HG03108 (cell line): ENCODE data around the gene OR51B2.

Experiments used
- ATAC-seq: cut with Tn5 transposase; IDR thresholded peaks from one replicate; pipeline ENCODE4 v1.9.1; 2021; ENCODE audit warnings: moderate library complexity; ENCODE audit not compliant: unreplicated experiment

Gene OR51B2

GRCh38 chr11:5284637-5285036 lies 39.5 kb downstream of the OR51B2 start:
- no peak for ATAC-seq

GRCh38 chr11:5283882-5284281 lies 40.2 kb downstream of the OR51B2 start:
- no peak for ATAC-seq

DNA sequence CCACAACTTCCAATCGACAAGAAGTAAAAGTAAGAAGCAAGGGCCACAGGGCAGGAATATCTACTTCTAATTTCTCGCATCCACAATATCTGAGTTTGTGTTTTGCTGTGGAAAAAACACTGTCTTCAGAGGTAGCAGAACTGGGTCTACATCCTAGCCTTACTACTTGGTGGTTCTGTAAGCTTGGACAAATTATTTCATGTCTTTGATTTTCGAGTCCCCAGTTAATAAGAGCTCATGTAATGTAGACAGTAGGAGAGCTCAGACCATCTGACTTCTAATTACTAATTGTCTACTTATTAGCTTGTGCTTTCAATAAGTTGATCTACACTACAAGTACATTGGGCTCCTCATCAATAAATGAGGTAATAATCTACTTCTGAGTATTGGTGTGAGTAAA lies 41.0 kb downstream of the OR51B2 start:
- no peak for ATAC-seq

DNA sequence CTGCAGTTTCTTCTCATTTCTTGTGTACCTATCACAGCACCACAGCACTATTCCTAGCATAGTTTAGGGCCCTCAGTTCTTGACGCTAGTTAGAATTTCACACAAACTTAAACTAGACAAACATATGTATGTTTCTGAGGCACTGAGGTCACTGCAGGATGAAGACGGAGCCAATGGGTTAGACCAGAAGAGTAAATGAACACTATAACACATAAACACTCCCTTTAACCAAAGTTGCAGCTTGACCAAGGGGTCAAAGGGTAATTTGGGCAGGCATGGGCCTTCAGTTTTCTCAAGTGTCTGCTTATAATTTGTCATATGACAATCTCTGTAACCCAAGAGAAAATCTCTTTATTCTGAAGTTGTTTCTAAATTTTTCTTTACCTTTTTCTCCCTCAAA lies 41.5 kb downstream of the OR51B2 start:
- ATAC-seq, result no peak

- ATAC-seq, result no peak
These were observed 42.5 kb downstream of the OR51B2 start for GRCh38 chr11:5281596-5281995.

DNA sequence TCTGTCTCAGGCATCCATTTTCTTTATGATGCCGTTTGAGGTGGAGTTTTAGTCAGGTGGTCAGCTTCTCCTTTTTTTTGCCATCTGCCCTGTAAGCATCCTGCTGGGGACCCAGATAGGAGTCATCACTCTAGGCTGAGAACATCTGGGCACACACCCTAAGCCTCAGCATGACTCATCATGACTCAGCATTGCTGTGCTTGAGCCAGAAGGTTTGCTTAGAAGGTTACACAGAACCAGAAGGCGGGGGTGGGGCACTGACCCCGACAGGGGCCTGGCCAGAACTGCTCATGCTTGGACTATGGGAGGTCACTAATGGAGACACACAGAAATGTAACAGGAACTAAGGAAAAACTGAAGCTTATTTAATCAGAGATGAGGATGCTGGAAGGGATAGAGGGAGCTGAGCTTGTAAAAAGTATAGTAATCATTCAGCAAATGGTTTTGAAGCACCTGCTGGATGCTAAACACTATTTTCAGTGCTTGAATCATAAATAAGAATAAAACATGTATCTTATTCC lies 43.5 kb downstream of the OR51B2 start:
- peak; percentile 93 for ATAC-seq

DNA sequence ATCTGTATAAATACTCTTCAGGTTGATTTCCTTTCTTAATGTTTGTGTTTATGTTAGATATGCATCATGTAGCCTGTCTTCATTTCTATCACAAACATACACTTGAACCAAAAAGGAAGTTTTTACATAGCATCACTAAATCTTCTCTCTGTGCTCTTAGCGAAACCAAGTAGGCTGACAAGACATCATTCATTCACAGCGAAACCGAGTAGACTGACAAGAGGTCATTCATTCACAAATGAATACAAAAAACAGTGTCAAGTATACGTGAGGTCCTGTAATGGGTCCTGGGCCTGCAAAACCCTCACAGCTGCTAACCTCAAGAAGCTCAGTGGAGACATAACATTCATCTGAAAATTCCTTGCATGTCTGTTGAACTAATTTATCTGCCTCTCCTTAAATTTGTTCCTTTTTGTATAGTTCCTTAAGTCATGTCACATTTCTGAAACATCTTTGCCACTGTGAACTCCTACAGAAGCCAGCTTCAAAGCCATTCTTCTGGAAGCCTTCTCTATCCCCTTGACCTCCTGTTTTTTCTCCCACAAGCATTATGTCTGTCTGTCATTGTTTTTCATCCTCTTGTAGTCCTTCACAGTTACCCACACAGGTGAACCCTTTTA lies 44.5 kb downstream of the OR51B2 start:
- no peak for ATAC-seq

- ATAC-seq, result no peak
These were observed 46.2 kb downstream of the OR51B2 start for GRCh38 chr11:5277807-5278382.

DNA sequence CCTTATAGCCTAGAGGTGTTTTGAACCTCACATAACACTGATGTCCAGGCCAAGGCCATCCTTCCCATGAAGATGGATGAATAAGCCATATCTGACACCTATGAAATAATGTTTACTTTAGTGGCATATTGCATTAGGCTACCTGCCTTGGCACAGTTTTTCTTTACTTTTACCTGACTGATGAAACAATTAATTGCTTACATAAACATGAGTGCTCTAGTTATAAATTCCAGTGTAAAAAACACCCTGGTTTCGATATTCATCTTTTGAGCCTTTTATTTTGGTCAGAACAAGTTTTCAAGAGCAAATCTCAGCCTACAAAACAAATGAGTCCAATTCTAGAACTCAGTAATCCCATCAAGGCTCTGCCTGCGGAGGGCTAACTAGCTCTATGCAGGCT lies 47.4 kb downstream of the OR51B2 start:
- ATAC-seq, result no peak

- no peak for ATAC-seq
These were observed 48.6 kb downstream of the OR51B2 start for GRCh38 chr11:5275369-5276110.

- ATAC-seq, result no peak
These were observed 49.7 kb downstream of the OR51B2 start for GRCh38 chr11:5274395-5274794.
